CD4-positive, alpha-beta T cell treated with Interferon gamma for 1 hour (primary cell): Measurements from ENCODE around the gene TTLL6.
"Not testable (repeated sequence)": the region's sequence is repeated elsewhere in the genome, so short reads cannot be mapped to it uniquely, and the experiment has no call there.

Source experiments
- DNase-seq: peaks from one replicate; pipeline ENCODE4 v3.0.0-alpha.2; 2020

TTLL6 gene

GRCh38 chr17:48814504-48814903 lies 2.5 kb downstream of the TTLL6 start:
- peak; percentile 40 for DNase-seq

GRCh38 chr17:48812001-48812400 lies 5.0 kb downstream of the TTLL6 start:
- no peak for DNase-seq

GRCh38 chr17:48809182-48809581 lies 7.8 kb downstream of the TTLL6 start:
- DNase-seq = no peak

GRCh38 chr17:48804936-48805411 lies 12.1 kb downstream of the TTLL6 start:
- DNase-seq = peak; percentile 46

- DNase-seq = no peak
Observed at GRCh38 chr17:48800626-48801217, 16.3 kb downstream of the TTLL6 start.

GRCh38 chr17:48799069-48799723 lies 17.8 kb downstream of the TTLL6 start:
- DNase-seq = no peak

GRCh38 chr17:48796163-48796522 lies 20.9 kb downstream of the TTLL6 start:
- not testable (repeated sequence) for DNase-seq

GRCh38 chr17:48795444-48796162 lies 21.4 kb downstream of the TTLL6 start:
- no peak for DNase-seq

GRCh38 chr17:48792033-48792798 lies 24.8 kb downstream of the TTLL6 start:
- no peak for DNase-seq

GRCh38 chr17:48791128-48792032 lies 25.6 kb downstream of the TTLL6 start:
- no peak for DNase-seq

- no peak for DNase-seq
Observed at GRCh38 chr17:48790607-48791127, 26.4 kb downstream of the TTLL6 start.

- DNase-seq = no peak
Observed at GRCh38 chr17:48787828-48788227, 29.2 kb downstream of the TTLL6 start.

- no peak for DNase-seq
Observed at GRCh38 chr17:48779421-48779820, 37.6 kb downstream of the TTLL6 start.

GRCh38 chr17:48776602-48777001 lies 40.4 kb downstream of the TTLL6 start:
- no peak for DNase-seq

- DNase-seq = no peak
Observed at GRCh38 chr17:48773245-48773644, 43.8 kb downstream of the TTLL6 start.

GRCh38 chr17:48770954-48771353 lies 46.1 kb downstream of the TTLL6 start:
- DNase-seq = no peak

- no peak for DNase-seq
Observed at GRCh38 chr17:48769009-48769675, 47.9 kb downstream of the TTLL6 start.

- no peak for DNase-seq
Observed at GRCh38 chr17:48767263-48767774, 49.7 kb downstream of the TTLL6 start.

- DNase-seq = no peak
Observed at GRCh38 chr17:48761114-48761513, 55.9 kb downstream of the TTLL6 start.

- DNase-seq = no peak
Observed at GRCh38 chr17:48760411-48760810, 56.6 kb downstream of the TTLL6 start.

- no peak for DNase-seq
Observed at GRCh38 chr17:48759288-48759687, 57.7 kb downstream of the TTLL6 start.
